WTC11 (cell line): Measurements from ENCODE around the gene RNASET2. TPM values are rescaled to one million over a fixed set of nuclear protein-coding genes. Genes with fewer than 3 reads are reported as not detected.

Experiments
- ATAC-seq: fragments of 200-7000 bp; cut with Tn5 transposase; 2 replicates; pipeline ENCODE4 v1.10.0; 2021; ENCODE audit warnings: mild to moderate bottlenecking, moderate library complexity
- CTCF ChIA-PET: fragments of 300-600 bp; sonication (Branson Sonifier 250); formaldehyde crosslinking; loops from one replicate; lab custom pipeline; 2021; ENCODE audit warnings: antibody characterized with exemption; lab: Charles Lee
- POLR2A ChIA-PET: fragments of 350-600 bp; sonication (Branson Sonifier 250); formaldehyde crosslinking; loops from one replicate; lab custom pipeline; 2021; ENCODE audit warnings: antibody characterized with exemption; lab: Charles Lee
- DNase-seq: peaks from one replicate; pipeline ENCODE4 v3.0.0; 2021; ENCODE audit warnings: low spot score
- H3K27ac Mint-ChIP-seq: 2 replicates; pipeline ENCODE4 v1.8.0; 2021; ENCODE audit warnings: mixed read lengths
- H3K27me3 Mint-ChIP-seq: 2 replicates; pipeline ENCODE4 v1.8.0; 2021; ENCODE audit warnings: low read depth, mild to moderate bottlenecking, moderate library complexity, mixed read lengths
- H3K36me3 Mint-ChIP-seq: 2 replicates; pipeline ENCODE4 v1.8.0; 2021; ENCODE audit warnings: mixed read lengths
- H3K4me1 Mint-ChIP-seq: 2 replicates; pipeline ENCODE4 v1.8.0; 2022; ENCODE audit warnings: mixed read lengths
- H3K4me3 Mint-ChIP-seq: 2 replicates; pipeline ENCODE4 v1.8.0; 2021; ENCODE audit warnings: mild to moderate bottlenecking, moderate library complexity, mixed read lengths
- H3K9me3 Mint-ChIP-seq: 2 replicates; pipeline ENCODE4 v1.8.0; 2021; ENCODE audit warnings: mixed read lengths
- CBFB ChIP-seq: sonication (generic); formaldehyde crosslinking; IDR thresholded peaks from 2 replicates; pipeline ENCODE4 v1.8.1; 2022; ENCODE audit warnings: mild to moderate bottlenecking, low read depth, missing genetic modification reagents
- FOXP4 ChIP-seq: sonication (generic); formaldehyde crosslinking; IDR thresholded peaks from 2 replicates; pipeline ENCODE4 v1.8.0; 2022; ENCODE audit warnings: mild to moderate bottlenecking, missing genetic modification reagents
- GABPB1 ChIP-seq: sonication (generic); formaldehyde crosslinking; IDR thresholded peaks from 2 replicates; pipeline ENCODE4 v1.8.1; 2023; ENCODE audit warnings: mild to moderate bottlenecking, missing genetic modification reagents
- HMGXB4 ChIP-seq: sonication (generic); formaldehyde crosslinking; IDR thresholded peaks from 2 replicates; pipeline ENCODE4 v1.8.1; 2023; ENCODE audit warnings: mild to moderate bottlenecking, moderate library complexity, missing genetic modification reagents
- MLX ChIP-seq: sonication (generic); formaldehyde crosslinking; IDR thresholded peaks from 2 replicates; pipeline ENCODE4 v1.8.1; 2023; ENCODE audit warnings: mild to moderate bottlenecking, missing genetic modification reagents, moderate library complexity
- NFE2L1 ChIP-seq: sonication (generic); formaldehyde crosslinking; IDR thresholded peaks from 2 replicates; pipeline ENCODE4 v1.8.1; 2023; ENCODE audit warnings: missing genetic modification reagents
- RELA ChIP-seq: sonication (generic); formaldehyde crosslinking; IDR thresholded peaks from 2 replicates; pipeline ENCODE4 v1.8.1; 2022; ENCODE audit warnings: missing genetic modification reagents, mild to moderate bottlenecking, borderline replicate concordance
- SMAD3 ChIP-seq: sonication (generic); formaldehyde crosslinking; IDR thresholded peaks from 2 replicates; pipeline ENCODE4 v1.8.0; 2022; ENCODE audit warnings: missing genetic modification reagents, mild to moderate bottlenecking, borderline replicate concordance
- SP1 ChIP-seq: sonication (generic); formaldehyde crosslinking; conservative IDR thresholded peaks from 2 replicates; pipeline ENCODE4 v1.8.1; 2022; ENCODE audit warnings: missing genetic modification reagents
- TP53 ChIP-seq: sonication (generic); formaldehyde crosslinking; IDR thresholded peaks from 2 replicates; pipeline ENCODE4 v1.8.1; 2023; ENCODE audit warnings: mild to moderate bottlenecking, missing genetic modification reagents
- ZNF416 ChIP-seq: fragments of 250-450 bp; sonication (Bioruptor Pico); IDR thresholded peaks from 2 replicates; pipeline ENCODE4 v1.9.0; 2021; ENCODE audit warnings: mild to moderate bottlenecking, inconsistent platforms
- ZNF425 ChIP-seq: fragments of 250-450 bp; sonication (Bioruptor Pico); conservative IDR thresholded peaks from 2 replicates; pipeline ENCODE4 v1.9.0; 2021; ENCODE audit warnings: mild to moderate bottlenecking
- total RNA-seq: library from RNA; stranded (reverse); gene quantifications from 3 replicates; pipeline ENCODE4 v1.2.3, GENCODE V29; 2021
- TF ChIP-seq, protein P1 (sequence below): sonication (generic); formaldehyde crosslinking; IDR thresholded peaks from 2 replicates; pipeline ENCODE4 v1.8.0; 2023; ENCODE audit warnings: missing genetic modification reagents
- TF ChIP-seq, protein P2 (sequence below): fragments of 250-450 bp; sonication (Bioruptor Pico); IDR thresholded peaks from 2 replicates; pipeline ENCODE4 v2.1.2; 2022; ENCODE audit warnings: mild to moderate bottlenecking, moderate library complexity
- TF ChIP-seq, protein P3 (sequence below): sonication (generic); formaldehyde crosslinking; IDR thresholded peaks from 2 replicates; pipeline ENCODE4 v1.8.1; 2023; ENCODE audit warnings: mild to moderate bottlenecking, missing genetic modification reagents
- TF ChIP-seq, protein P4 (sequence below): fragments of 250-450 bp; sonication (Bioruptor Pico); IDR thresholded peaks from 2 replicates; pipeline ENCODE4 v1.9.0; 2021; ENCODE audit warnings: mild to moderate bottlenecking

Gene RNASET2
- total RNA-seq, 1 experiment from 2014 or later, result 35.6 TPM

DNA sequence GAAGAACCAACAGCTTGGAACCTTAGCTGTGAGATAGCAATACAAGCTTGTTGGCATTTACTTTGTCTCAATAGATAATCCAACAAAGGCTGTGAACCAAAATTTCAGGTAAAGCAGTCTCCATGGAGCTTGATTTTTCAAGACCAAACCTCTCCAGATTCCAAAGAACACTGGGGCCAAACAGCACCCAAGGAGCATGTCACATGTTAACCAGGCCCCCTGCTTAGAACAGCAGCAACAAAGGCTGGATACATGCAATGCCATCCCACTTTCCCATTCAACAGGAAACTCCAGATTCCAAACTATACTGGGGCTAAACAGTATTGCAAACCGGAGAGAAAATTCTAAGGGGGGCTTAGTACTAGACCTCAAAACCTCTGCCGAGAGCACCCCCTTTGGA lies 15.8 kb upstream of the RNASET2 start:
- TF ChIP-seq ZNF425 (CRISPR knock-in tag), result no peak
- no peak for TF ChIP-seq FOXP4
- TF ChIP-seq, protein P1, sequence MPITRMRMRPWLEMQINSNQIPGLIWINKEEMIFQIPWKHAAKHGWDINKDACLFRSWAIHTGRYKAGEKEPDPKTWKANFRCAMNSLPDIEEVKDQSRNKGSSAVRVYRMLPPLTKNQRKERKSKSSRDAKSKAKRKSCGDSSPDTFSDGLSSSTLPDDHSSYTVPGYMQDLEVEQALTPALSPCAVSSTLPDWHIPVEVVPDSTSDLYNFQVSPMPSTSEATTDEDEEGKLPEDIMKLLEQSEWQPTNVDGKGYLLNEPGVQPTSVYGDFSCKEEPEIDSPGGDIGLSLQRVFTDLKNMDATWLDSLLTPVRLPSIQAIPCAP (CRISPR knock-in tag), result no peak
- TF ChIP-seq, protein P2, sequence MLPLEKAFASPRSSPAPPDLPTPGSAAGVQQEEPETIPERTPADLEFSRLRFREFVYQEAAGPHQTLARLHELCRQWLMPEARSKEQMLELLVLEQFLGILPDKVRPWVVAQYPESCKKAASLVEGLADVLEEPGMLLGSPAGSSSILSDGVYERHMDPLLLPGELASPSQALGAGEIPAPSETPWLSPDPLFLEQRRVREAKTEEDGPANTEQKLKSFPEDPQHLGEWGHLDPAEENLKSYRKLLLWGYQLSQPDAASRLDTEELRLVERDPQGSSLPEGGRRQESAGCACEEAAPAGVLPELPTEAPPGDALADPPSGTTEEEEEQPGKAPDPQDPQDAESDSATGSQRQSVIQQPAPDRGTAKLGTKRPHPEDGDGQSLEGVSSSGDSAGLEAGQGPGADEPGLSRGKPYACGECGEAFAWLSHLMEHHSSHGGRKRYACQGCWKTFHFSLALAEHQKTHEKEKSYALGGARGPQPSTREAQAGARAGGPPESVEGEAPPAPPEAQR (CRISPR knock-in tag), result no peak
- TF ChIP-seq NFE2L1 (CRISPR knock-in tag), result no peak
- TF ChIP-seq GABPB1 (CRISPR knock-in tag), result no peak
- no peak for TF ChIP-seq HMGXB4 (CRISPR knock-in tag)
- TF ChIP-seq TP53 (CRISPR knock-in tag), result no peak
- no peak for TF ChIP-seq ZNF416 (CRISPR knock-in tag)
- no peak for TF ChIP-seq MLX (CRISPR knock-in tag)
- no peak for TF ChIP-seq RELA (CRISPR knock-in tag)
- TF ChIP-seq, protein P3, sequence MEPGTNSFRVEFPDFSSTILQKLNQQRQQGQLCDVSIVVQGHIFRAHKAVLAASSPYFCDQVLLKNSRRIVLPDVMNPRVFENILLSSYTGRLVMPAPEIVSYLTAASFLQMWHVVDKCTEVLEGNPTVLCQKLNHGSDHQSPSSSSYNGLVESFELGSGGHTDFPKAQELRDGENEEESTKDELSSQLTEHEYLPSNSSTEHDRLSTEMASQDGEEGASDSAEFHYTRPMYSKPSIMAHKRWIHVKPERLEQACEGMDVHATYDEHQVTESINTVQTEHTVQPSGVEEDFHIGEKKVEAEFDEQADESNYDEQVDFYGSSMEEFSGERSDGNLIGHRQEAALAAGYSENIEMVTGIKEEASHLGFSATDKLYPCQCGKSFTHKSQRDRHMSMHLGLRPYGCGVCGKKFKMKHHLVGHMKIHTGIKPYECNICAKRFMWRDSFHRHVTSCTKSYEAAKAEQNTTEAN, result no peak
- no peak for TF ChIP-seq CBFB (CRISPR knock-in tag)
- TF ChIP-seq SP1 (CRISPR knock-in tag), result no peak
- TF ChIP-seq, protein P4, sequence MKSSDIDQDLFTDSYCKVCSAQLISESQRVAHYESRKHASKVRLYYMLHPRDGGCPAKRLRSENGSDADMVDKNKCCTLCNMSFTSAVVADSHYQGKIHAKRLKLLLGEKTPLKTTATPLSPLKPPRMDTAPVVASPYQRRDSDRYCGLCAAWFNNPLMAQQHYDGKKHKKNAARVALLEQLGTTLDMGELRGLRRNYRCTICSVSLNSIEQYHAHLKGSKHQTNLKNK (CRISPR knock-in tag), result no peak
- TF ChIP-seq SMAD3 (CRISPR knock-in tag), result no peak
- Mint-ChIP-seq H3K9me3 (peaks cover 28% of the 10 kb centered on the region), H3K36me3 (peaks cover 58% of the 10 kb centered on the region), H3K4me1 (peaks cover 17% of the 10 kb centered on the region), H3K27me3 (peaks cover 48% of the 10 kb centered on the region), H3K27ac (no peak overlapping the region), H3K4me3 (no peak overlapping the region)
- ATAC-seq, result no peak; the same call in 1 of the 2 replicates
- CTCF ChIA-PET, result interaction anchor here (1.0 to 1.6 kb wide), 2 partner anchors 17 kb away, joined by 3 to 4 read pairs; no protein-coding TSS in a partner anchor
- DNase-seq, result no peak
- POLR2A ChIA-PET, result no interaction called here
